ENCODE measurements around the gene DLG5.

Gene DLG5

GRCh38 chr10:77866598-77866997 is 60.0 kb downstream of the DLG5 start:
- TF ChIP-seq INSM2 (tag by site-specific recombination; IDR thresholded peaks at IDR 0.05): no peak
- TF ChIP-seq ZNF37A (tag by site-specific recombination; IDR thresholded peaks at IDR 0.05): no peak
- TF ChIP-seq ZBTB6 (tag by site-specific recombination; IDR thresholded peaks at IDR 0.05): no peak
- TF ChIP-seq, protein P1, sequence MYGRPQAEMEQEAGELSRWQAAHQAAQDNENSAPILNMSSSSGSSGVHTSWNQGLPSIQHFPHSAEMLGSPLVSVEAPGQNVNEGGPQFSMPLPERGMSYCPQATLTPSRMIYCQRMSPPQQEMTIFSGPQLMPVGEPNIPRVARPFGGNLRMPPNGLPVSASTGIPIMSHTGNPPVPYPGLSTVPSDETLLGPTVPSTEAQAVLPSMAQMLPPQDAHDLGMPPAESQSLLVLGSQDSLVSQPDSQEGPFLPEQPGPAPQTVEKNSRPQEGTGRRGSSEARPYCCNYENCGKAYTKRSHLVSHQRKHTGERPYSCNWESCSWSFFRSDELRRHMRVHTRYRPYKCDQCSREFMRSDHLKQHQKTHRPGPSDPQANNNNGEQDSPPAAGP (tag by site-specific recombination; IDR thresholded peaks at IDR 0.05): no peak
- no peak for TF ChIP-seq ZNF707 (tag by site-specific recombination; IDR thresholded peaks at IDR 0.05)
- no peak for TF ChIP-seq ZNF830 (tag by site-specific recombination; IDR thresholded peaks at IDR 0.05; ENCODE audit: low read depth)
- TF ChIP-seq MYNN (tag by site-specific recombination; IDR thresholded peaks at IDR 0.05; ENCODE audit: borderline replicate concordance): no peak
- no peak for TF ChIP-seq ZNF658 (tag by site-specific recombination; IDR thresholded peaks at IDR 0.05)
- no peak for TF ChIP-seq ZNF621 (tag by site-specific recombination; IDR thresholded peaks at IDR 0.05)
- no peak for TF ChIP-seq ZBTB7A (tag by site-specific recombination; IDR thresholded peaks at IDR 0.05; ENCODE audit: low read depth)
- TF ChIP-seq ZNF211 (tag by site-specific recombination; IDR thresholded peaks at IDR 0.05; ENCODE audit: low read depth): no peak
- TF ChIP-seq, protein P2, sequence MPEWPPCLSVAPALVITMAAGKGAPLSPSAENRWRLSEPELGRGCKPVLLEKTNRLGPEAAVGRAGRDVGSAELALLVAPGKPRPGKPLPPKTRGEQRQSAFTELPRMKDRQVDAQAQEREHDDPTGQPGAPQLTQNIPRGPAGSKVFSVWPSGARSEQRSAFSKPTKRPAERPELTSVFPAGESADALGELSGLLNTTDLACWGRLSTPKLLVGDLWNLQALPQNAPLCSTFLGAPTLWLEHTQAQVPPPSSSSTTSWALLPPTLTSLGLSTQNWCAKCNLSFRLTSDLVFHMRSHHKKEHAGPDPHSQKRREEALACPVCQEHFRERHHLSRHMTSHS (tag by site-specific recombination; IDR thresholded peaks at IDR 0.05): no peak
- no peak for TF ChIP-seq PBX3 (CRISPR knock-in tag; IDR thresholded peaks at IDR 0.05)
- TF ChIP-seq ZNF202 (tag by site-specific recombination; IDR thresholded peaks at IDR 0.05; ENCODE audit: borderline replicate concordance): no peak
- TF ChIP-seq SP7 (tag by site-specific recombination; IDR thresholded peaks at IDR 0.05): no peak
- no peak for TF ChIP-seq ZNF274 (IDR thresholded peaks at IDR 0.05; ENCODE audit: low read length)
- TF ChIP-seq ZNF274 (tag by site-specific recombination; IDR thresholded peaks at IDR 0.05; ENCODE audit: borderline replicate concordance): no peak
- no peak for TF ChIP-seq ZFP3 (tag by site-specific recombination; IDR thresholded peaks at IDR 0.05; ENCODE audit: low read depth)
- no peak for TF ChIP-seq ZBTB10 (tag by site-specific recombination; IDR thresholded peaks at IDR 0.05)
- no peak for TF ChIP-seq ZNF292 (tag by site-specific recombination; IDR thresholded peaks at IDR 0.05; ENCODE audit: borderline replicate concordance, low read depth)
- TF ChIP-seq ZNF2 (tag by site-specific recombination; IDR thresholded peaks at IDR 0.05): no peak
- Histone ChIP-seq H3K4me3 (ENCODE audit: low read depth, low read length) (no peak overlapping the region), H3K36me3 (ENCODE audit: control insufficient read depth in 2 of 2, insufficient read depth in 1 of 2, low read length in 2 of 2) (peaks cover 0 to 44% of the 10 kb centered on the region in 2 experiments; a peak in 1 of 3 replicates), H3K27ac (ENCODE audit: extremely low read depth, low read depth, low read length) (no peak overlapping the region), H3K9me3 (ENCODE audit: control insufficient read depth, insufficient read depth, low read depth, low read length) (no peaks in the 10 kb centered on the region), H3K4me1 (ENCODE audit: control insufficient read depth, insufficient read depth, low read length) (no peaks in the 10 kb centered on the region)
- ChIA-PET POLR2A (no interaction called here), CTCF (no interaction called here)

Data from HEK293 (cell line).